Breast epithelium (tissue), 4 donors: ENCODE results near the gene OASL. TPM values are rescaled to one million over a fixed set of nuclear protein-coding genes. Genes with fewer than 3 reads are reported as not detected.

ENCODE experiments used
- DNase-seq, 2 donors: peaks; one replicate each; pipeline ENCODE4 v3.0.0-alpha.2; 2019; ENCODE audit warnings: low spot score in 2 of 2
- H3K27ac ChIP-seq, 2 donors: fragments of 200-600 bp; sonication (generic) in 1 of 2; one replicate each; pipeline ENCODE4 v1.5.1; 2016 to 2019; ENCODE audit warnings: mild to moderate bottlenecking in 1 of 2
- H3K27me3 ChIP-seq, 2 donors: fragments of 200-600 bp; sonication (generic) in 1 of 2; one replicate each; pipeline versions ENCODE4 v1.5.1 to v1.6.0; 2017 to 2019; ENCODE audit warnings: control low read depth in 1 of 2, mild to moderate bottlenecking in 1 of 2
- H3K36me3 ChIP-seq: fragments of 200-600 bp; one replicate; pipeline ENCODE4 v1.5.1; 2019
- H3K4me1 ChIP-seq, 2 donors: fragments of 200-600 bp; sonication (generic); one replicate each; pipeline ENCODE4 v1.5.1; 2016 to 2019; ENCODE audit warnings: control low read depth in 1 of 2
- H3K4me3 ChIP-seq, 3 donors: fragments of 200-600 bp; sonication (generic); 1 replicate in 2 of 3; 2 replicates in 1 of 3; pipeline ENCODE4 v1.5.1; 2016 to 2019; ENCODE audit warnings: mild to moderate bottlenecking in 3 of 3, moderate library complexity in 2 of 3
- H3K9me3 ChIP-seq, 2 donors: fragments of 200-600 bp; sonication (generic) in 1 of 2; one replicate each; pipeline ENCODE4 v1.5.1; 2016 to 2019; ENCODE audit warnings: control low read depth in 1 of 2
- POLR2A ChIP-seq: fragments of 450-650 bp; IDR thresholded peaks from one replicate; pipeline ENCODE4 v1.6.1; 2016; ENCODE audit warnings: antibody characterized with exemption, mild to moderate bottlenecking, moderate library complexity
- POLR2AphosphoS5 ChIP-seq, 3 donors: sonication (generic); formaldehyde crosslinking; IDR thresholded peaks; one replicate each; pipeline ENCODE4 v1.6.1; 2017; ENCODE audit warnings: antibody characterized with exemption in 3 of 3
- intact Hi-C: fragments of 100-400 bp; cut with DNase I; formaldehyde crosslinking; loops from one replicate; pipeline ENCODE4 v1.15.1; 2023; ENCODE audit warnings: low total_unique reads
- total RNA-seq, 3 donors: library from RNA; depleted of rRNA; stranded (reverse); fragments of >200 nt; gene quantifications; one replicate each; pipeline ENCODE4 v1.1.0, GENCODE V29; 2016
- TF ChIP-seq, protein P1 (sequence below), 3 donors: fragments of 450-650 bp; IDR thresholded peaks; one replicate each; pipeline ENCODE4 v1.5.1; 2016 to 2017; ENCODE audit warnings: antibody characterized with exemption in 3 of 3, mild to moderate bottlenecking in 3 of 3, moderate library complexity in 3 of 3

OASL gene
- total RNA-seq, 3 donors from 2014 or later = 0.32 to 1.3 (median 1.0) TPM

DNA sequence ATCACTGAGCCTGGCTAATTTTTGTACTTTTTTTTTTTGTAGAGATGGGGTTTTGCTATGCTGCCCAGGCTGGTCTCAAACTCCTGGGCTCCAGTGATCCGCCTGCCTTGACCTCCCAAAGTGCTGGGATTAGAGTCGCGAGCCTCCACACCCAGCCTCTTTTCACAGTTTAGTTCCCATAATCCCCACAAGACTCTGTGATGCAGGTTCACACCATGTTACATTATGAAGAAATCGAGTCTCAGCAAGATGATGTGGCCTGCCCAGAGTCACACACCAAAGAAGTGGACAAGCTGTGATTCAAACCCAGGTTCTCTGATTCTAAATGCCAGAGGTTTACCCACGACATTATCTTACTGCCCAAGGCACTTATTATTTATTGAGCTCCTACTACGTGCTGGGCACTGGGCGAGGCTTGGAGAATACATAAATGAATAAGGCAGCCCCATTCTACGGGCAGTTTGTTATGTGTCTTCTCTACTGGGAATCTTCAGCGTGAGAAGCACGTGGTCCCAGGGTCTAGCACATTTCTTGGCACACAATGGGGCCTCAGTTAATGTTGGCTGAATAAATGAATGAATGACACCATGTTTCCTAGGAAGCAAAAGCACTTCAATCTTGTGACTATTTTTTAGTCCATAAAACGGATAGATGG lies 23.5 kb upstream of the OASL start:
- no peak for DNase-seq
- no peak for TF ChIP-seq POLR2AphosphoS5 (IDR thresholded peaks at IDR 0.05)
- no peak for TF ChIP-seq POLR2A
- intact Hi-C loops = no loop called here

DNA sequence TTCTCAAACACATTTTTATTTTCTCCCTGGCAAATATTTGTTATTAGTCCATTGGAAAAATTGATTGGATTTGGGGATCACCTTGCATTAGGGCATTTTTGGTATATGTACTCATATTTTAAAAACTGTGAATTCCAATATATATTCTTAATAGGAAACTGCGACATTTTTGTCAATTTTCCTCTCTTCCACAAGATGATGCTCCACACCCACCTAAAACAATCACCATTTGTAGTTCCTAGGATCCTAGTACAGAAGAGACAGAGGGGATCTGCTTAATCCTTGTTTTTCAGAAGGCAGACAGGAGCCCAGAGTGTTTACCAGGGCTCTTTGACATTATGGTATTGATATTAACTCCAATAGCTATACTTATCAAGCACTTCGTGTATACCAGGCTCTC lies 22.8 kb upstream of the OASL start:
- Histone ChIP-seq H3K27me3 (no peaks in the 10 kb centered on the region), H3K27ac (no peak overlapping the region)
- intact Hi-C loops = no loop called here

More for the DNA sequence above, 23.5 kb upstream of the OASL start:
- no peaks in the 10 kb centered on the region for H3K27me3 ChIP-seq
- no peak overlapping the region for H3K4me3 ChIP-seq
- no peaks in the 10 kb centered on the region for H3K4me1 ChIP-seq
- no peaks in the 10 kb centered on the region for H3K9me3 ChIP-seq
- H3K36me3 ChIP-seq = no peaks in the 10 kb centered on the region
- H3K27ac ChIP-seq = no peak overlapping the region

GRCh38 chr12:121060149-121061001 lies 21.3 kb upstream of the OASL start:
- Histone ChIP-seq H3K36me3 (no peaks in the 10 kb centered on the region), H3K27me3 (no peaks in the 10 kb centered on the region), H3K4me1 (no peaks in the 10 kb centered on the region), H3K27ac (peak overlapping the region; percentile 26 to 83), H3K4me3 (peak overlapping the region; percentile 26 to 60 (median 28)), H3K9me3 (no peaks in the 10 kb centered on the region)
- intact Hi-C loops = no loop called here
- TF ChIP-seq, protein P1, sequence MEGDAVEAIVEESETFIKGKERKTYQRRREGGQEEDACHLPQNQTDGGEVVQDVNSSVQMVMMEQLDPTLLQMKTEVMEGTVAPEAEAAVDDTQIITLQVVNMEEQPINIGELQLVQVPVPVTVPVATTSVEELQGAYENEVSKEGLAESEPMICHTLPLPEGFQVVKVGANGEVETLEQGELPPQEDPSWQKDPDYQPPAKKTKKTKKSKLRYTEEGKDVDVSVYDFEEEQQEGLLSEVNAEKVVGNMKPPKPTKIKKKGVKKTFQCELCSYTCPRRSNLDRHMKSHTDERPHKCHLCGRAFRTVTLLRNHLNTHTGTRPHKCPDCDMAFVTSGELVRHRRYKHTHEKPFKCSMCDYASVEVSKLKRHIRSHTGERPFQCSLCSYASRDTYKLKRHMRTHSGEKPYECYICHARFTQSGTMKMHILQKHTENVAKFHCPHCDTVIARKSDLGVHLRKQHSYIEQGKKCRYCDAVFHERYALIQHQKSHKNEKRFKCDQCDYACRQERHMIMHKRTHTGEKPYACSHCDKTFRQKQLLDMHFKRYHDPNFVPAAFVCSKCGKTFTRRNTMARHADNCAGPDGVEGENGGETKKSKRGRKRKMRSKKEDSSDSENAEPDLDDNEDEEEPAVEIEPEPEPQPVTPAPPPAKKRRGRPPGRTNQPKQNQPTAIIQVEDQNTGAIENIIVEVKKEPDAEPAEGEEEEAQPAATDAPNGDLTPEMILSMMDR (IDR thresholded peaks at IDR 0.05) = peak in 2 of 3 donors; percentile 36 to 49
- TF ChIP-seq POLR2AphosphoS5 (IDR thresholded peaks at IDR 0.05) (no peak), POLR2A (no peak)
- DNase-seq = no peak

More for the DNA sequence above, 22.8 kb upstream of the OASL start:
- Histone ChIP-seq H3K9me3 (no peaks in the 10 kb centered on the region), H3K4me3 (no peak overlapping the region), H3K4me1 (no peaks in the 10 kb centered on the region), H3K36me3 (no peaks in the 10 kb centered on the region)
- no peak for DNase-seq
- TF ChIP-seq POLR2AphosphoS5 (IDR thresholded peaks at IDR 0.05) (no peak), POLR2A (no peak)
- TF ChIP-seq, protein P1 (IDR thresholded peaks at IDR 0.05) = no peak

DNA sequence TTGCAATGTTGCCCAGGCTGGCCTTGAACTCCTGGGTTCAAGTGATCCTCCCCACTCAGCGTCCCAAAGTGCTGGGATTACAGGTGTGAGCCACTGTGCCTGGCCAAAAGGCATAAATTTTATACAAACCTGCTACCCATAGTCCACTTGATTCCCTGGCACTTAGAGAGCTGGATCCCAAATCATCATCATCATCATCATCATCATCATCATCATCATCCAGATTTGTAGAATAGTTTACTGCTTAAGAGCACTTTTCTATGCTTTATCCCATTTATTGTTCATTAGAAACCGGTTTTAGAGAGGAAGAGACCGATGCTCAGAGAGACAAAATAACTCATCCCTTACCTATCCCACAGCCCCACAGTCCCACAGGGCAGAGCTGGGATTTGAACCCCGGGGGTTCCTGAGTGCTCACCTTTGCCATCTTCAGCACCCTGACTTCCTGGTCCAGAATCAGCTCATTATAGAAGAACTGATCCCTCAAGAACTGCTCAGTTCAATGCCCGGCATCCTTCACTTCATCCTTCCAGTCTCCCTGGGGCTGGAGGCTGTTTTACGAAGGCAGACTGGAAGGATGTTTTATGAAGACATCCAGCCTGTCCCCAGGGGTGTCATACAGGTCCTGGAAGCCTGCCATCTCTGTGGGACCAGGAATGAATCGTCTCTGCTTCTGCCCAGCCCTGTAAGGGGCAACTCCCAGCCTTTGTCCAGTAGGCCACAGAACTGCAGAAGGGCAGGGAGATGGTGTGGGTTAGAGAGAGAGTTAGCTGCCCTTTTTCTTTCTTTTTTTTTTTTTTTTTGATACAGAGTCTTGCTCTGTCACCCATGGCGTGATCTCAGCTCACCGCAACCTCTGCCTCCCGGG lies 20.2 kb upstream of the OASL start:
- Histone ChIP-seq H3K36me3 (no peaks in the 10 kb centered on the region), H3K4me1 (no peaks in the 10 kb centered on the region), H3K4me3 (no peak overlapping the region), H3K27ac (no peak overlapping the region), H3K27me3 (no peaks in the 10 kb centered on the region), H3K9me3 (no peaks in the 10 kb centered on the region)
- no peak for DNase-seq
- TF ChIP-seq POLR2A = no peak
- no peak for TF ChIP-seq POLR2AphosphoS5 (IDR thresholded peaks at IDR 0.05)
- TF ChIP-seq, protein P1 (IDR thresholded peaks at IDR 0.05) = no peak
- intact Hi-C loops = no loop called here

DNA sequence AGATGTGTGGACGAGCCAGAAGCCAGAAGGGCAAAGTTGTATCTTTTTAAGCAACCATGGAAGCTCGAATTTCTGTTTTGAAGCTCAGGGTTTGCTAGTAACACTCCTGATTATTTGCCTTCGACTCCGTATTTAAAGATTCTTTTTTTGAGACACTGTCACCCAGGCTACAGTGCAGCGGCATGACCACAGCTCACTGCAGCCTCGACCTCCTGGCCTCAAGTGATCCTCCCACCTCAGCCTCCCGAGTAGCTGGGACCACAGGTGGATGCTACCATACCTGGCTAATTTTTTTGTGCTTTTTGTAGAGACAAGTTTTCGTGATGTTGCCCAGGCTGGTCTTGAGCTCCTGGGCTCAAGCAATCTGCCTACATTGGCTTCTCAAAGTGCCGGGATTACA lies 18.7 kb upstream of the OASL start:
- Histone ChIP-seq H3K4me1 (no peaks in the 10 kb centered on the region), H3K36me3 (no peaks in the 10 kb centered on the region), H3K9me3 (no peaks in the 10 kb centered on the region), H3K4me3 (no peak overlapping the region), H3K27me3 (no peaks in the 10 kb centered on the region), H3K27ac (no peak overlapping the region)
- no peak for DNase-seq
- no peak for TF ChIP-seq POLR2AphosphoS5 (IDR thresholded peaks at IDR 0.05)
- TF ChIP-seq, protein P1 (IDR thresholded peaks at IDR 0.05) = no peak
- no peak for TF ChIP-seq POLR2A
- intact Hi-C loops = no loop called here
